HTERT RPE-1 (cell line): Measurements from ENCODE around the gene TRIM41.
"Not testable (repeated sequence)": the region's sequence is repeated elsewhere in the genome, so short reads cannot be mapped to it uniquely, and the experiment has no call there.

ENCODE experiments used
- in situ Hi-C: fragments of 300-500 bp; cut with MboI; formaldehyde crosslinking; loops from 4 replicates; pipeline ENCODE4 v1.14.3; 2020; ENCODE audit warnings: low sequenced_read_pairs

Gene TRIM41

GRCh38 chr5:181192337-181193046 lies 30.6 kb upstream of the TRIM41 start:
- in situ Hi-C loops = no loop called here

- in situ Hi-C loops = no loop called here
Measured at GRCh38 chr5:181193656-181194055, 29.4 kb upstream of the TRIM41 start.

GRCh38 chr5:181194489-181195248 lies 28.4 kb upstream of the TRIM41 start:
- in situ Hi-C loops = no loop called here

DNA sequence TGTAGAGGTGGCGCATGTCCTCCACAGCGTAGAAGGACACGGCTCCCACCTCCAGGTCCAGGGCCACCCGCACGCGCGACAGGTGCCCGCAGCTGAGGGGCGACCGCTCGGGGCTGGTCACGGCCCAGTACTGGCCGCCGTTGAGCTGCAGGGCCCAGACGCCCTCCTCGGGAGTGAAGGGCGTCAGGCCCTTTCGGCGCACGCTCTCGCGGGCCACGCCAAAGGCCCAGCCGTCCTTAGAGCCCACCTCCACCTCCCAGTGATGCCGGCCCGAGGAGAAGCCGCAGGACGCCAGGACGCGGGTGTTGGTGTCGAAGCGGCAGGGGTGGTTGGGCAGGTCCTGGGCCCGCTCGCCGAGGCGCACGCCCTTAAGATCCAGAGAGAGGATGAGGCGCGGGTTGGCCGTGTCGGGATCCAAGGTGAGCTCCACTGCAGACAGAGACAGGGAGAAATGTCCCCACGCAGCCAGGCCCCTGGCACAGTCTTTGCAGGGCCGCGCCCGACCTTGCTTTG lies 27.8 kb upstream of the TRIM41 start:
- in situ Hi-C loops = no loop called here

GRCh38 chr5:181197326-181197951 lies 25.6 kb upstream of the TRIM41 start:
- in situ Hi-C loops = no loop called here

- in situ Hi-C loops = no loop called here
Measured at GRCh38 chr5:181198106-181198685, 24.9 kb upstream of the TRIM41 start.

- in situ Hi-C loops = no loop called here
Measured at GRCh38 chr5:181198905-181199519, 24.1 kb upstream of the TRIM41 start.

- in situ Hi-C loops = no loop called here
Measured at GRCh38 chr5:181199881-181200638, 23.0 kb upstream of the TRIM41 start.

GRCh38 chr5:181200816-181201215 lies 22.3 kb upstream of the TRIM41 start:
- in situ Hi-C loops = no loop called here

DNA sequence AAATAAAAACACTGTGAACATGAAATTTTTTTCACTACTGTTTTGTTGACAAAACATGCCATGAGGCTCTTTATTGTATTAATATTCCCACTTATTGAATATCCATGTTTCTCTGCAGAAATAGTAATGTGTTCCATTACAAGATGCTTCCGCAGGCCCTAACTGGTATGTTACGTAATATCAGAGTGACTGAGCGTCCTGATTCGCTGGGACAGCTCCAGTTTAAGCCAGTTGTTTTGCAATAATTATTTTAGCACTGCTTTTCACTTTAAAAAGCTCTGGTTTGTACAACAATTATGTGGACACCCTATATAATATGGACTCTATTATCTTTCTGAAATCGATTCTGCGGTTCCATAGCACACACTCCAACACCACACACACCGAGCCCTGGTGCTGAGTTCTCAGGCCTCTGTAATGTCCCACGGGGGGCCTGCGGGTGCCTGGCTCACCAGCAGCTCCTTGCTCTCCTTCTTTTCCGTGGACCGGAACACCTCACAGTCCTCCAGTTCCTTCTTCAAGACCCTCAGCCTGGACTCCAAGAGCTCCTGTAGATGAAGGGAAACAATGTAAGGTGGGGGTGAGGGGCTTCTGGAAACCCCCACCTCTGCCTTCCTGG lies 19.9 kb upstream of the TRIM41 start:
- in situ Hi-C loops = no loop called here

GRCh38 chr5:181203777-181204112 lies 19.3 kb upstream of the TRIM41 start:
- in situ Hi-C loops = no loop called here

DNA sequence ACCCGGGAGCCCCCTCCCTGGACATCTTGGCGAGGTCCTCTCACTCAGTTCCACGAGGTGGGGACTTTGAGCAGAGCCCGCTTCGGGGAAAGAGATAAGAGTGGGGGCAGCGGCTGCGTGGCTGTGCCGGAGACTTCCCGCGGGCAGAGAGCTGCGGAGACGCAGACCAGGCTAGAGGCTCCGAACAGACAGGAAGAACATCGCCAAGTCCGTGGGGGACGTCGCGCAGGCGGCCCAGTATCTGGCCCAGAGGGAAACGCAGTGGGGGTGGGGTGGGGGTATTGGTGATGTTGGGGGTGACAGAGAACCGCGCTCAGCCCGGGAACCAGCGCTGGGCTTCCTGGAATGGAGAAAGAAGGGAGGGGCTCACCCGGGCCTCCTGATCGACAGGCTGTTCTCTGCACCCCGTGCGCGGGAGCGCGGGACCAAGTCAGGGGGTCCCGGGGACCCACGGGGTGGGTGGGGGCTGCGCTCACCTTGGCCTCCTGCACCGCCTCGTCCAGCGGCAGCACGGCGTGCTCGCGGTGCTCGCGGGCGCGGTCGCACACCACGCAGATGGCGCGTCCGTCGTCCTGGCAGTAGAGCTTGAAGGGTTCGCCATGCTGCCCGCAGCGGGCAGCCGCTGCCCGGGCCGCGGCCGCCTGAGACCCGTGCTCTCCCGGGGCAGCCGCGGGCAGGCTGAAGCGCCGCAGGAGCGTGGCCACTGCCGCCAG lies 18.8 kb upstream of the TRIM41 start:
- in situ Hi-C loops = no loop called here

- in situ Hi-C loops = no loop called here
Measured at GRCh38 chr5:181204826-181205760, 18.0 kb upstream of the TRIM41 start, which contains the start of gene TRIM7. TRIM7 (minus strand) TSS chr5:181205196; CDS start chr5:181205110, 86 bp downstream.

DNA sequence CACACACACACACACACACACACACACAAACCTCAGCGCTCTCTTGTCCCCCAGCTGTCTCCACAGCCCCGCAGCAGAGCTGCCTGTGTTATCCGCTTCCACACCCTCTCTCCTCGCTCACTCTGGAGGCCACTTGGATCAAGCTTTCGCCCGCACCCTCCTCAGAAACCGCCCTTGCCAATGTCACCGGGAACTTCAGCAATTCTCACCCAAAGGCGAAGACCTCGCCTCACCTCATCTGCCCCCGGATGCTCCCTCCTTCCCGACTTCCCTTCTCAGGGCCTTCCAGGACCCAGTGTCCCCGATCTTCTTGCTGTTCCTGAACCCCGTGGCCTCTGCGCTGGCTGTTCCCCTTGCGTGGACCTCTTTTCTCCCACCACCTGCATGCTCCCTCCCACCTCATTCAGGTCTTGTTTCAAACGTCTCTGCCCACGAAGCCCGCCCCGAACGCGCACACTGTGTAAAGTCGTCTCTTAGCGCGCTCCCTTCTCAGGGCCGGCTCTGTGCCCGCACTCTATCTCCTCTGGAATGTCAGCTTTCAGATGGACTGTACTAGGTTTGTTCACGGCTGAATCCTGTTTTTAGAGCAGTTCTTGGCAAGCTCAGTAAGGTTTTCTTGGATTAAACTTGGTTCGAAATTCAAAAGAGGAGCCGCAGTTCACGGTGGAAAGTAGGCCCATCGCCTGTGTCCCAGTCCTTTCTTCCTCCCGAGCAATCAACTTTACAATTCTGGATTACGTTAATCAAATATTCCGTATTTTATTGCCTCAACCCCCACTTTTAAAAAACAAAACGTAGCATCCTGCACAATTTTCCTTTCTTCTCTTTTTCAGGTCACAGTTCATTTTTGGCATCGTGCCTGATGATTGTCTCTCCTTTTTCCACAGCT lies 17.1 kb upstream of the TRIM41 start:
- in situ Hi-C loops = no loop called here

- in situ Hi-C loops = no loop called here
Measured at GRCh38 chr5:181207214-181207959, 15.7 kb upstream of the TRIM41 start.

DNA sequence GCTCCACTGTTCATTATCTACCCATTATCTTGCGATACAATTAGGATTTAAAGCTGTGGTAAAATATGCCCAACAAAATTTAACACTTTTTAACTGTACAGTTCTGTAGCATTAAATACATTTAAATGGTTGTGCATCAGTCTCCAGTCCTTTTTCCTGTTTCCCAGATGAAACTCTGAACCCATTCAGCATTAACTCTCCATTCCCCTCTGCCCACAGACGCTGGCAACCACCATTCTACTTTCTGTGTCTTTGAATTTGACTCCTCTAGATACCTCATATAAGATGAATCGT lies 15.2 kb upstream of the TRIM41 start:
- in situ Hi-C loops = no loop called here

- in situ Hi-C loops = not testable (repeated sequence)
Measured at GRCh38 chr5:181209006-181209405, 14.1 kb upstream of the TRIM41 start.
